K562 (cell line): ENCODE data around the gene PELI1.
"Not testable (repeated sequence)": the region's sequence is repeated elsewhere in the genome, so short reads cannot be mapped to it uniquely, and the experiment has no call there.

ENCODE experiments used
- ETV5 ChIP-seq: sonication (generic); formaldehyde crosslinking; IDR thresholded peaks from 2 replicates; pipeline ENCODE4 v1.4.0; 2020; ENCODE audit warnings: low read depth, mild to moderate bottlenecking, missing genetic modification reagents
- GATA2 ChIP-seq: sonication (generic); formaldehyde crosslinking; IDR thresholded peaks from 2 replicates; pipeline ENCODE4 v1.4.0; 2020; ENCODE audit warnings: mild to moderate bottlenecking, missing genetic modification reagents
- TCF7 ChIP-seq: sonication (generic); IDR thresholded peaks from 2 replicates; pipeline ENCODE4 v1.6.1; 2016; ENCODE audit warnings: antibody characterized with exemption, borderline replicate concordance

- not testable (repeated sequence) for TF ChIP-seq GATA2 (CRISPR knock-in tag); ETV5; TCF7
These were observed 69.6 kb downstream of the PELI1 start for GRCh38 chr2:64074616-64075015.
